B cell (primary cell): ENCODE results near the gene KDM1B.

ENCODE experiments used
- EZH2 ChIP-seq: IDR thresholded peaks from 2 replicates; pipeline ENCODE4 v1.6.1; 2012; ENCODE audit warnings: borderline replicate concordance, low read depth, mild to moderate bottlenecking, moderate library complexity, low read length; ENCODE audit not compliant: insufficient read depth, poor library complexity, severe bottlenecking
- TF ChIP-seq, protein P1 (sequence below): fragments of 200-600 bp; IDR thresholded peaks from one replicate; pipeline ENCODE4 v1.8.0; 2022; ENCODE audit warnings: antibody characterized with exemption, mild to moderate bottlenecking

DNA sequence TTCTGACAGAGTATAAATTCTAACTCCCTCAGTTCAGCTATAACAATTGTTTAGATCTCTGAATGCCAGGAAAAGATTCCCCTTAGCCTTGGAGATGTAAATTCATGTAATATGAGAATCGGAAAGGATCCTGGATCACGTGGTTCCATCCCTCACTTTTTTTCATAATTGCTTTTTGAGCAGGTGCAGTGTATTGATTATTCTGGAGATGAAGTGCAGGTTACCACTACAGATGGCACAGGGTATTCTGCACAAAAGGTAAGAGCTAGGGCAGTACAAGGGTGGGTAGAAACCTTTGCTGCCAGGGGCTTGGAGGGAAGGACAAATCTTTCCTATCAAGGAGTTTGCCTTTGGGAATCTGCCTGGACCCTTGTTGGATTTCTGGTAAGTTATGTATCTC, 52.7 kb downstream of the KDM1B start:
- TF ChIP-seq, protein P1, sequence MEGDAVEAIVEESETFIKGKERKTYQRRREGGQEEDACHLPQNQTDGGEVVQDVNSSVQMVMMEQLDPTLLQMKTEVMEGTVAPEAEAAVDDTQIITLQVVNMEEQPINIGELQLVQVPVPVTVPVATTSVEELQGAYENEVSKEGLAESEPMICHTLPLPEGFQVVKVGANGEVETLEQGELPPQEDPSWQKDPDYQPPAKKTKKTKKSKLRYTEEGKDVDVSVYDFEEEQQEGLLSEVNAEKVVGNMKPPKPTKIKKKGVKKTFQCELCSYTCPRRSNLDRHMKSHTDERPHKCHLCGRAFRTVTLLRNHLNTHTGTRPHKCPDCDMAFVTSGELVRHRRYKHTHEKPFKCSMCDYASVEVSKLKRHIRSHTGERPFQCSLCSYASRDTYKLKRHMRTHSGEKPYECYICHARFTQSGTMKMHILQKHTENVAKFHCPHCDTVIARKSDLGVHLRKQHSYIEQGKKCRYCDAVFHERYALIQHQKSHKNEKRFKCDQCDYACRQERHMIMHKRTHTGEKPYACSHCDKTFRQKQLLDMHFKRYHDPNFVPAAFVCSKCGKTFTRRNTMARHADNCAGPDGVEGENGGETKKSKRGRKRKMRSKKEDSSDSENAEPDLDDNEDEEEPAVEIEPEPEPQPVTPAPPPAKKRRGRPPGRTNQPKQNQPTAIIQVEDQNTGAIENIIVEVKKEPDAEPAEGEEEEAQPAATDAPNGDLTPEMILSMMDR: no peak
- TF ChIP-seq EZH2: no peak
